Neutrophil (primary cell): ENCODE data around the gene ONECUT3.

Experiments
- H3K27ac ChIP-seq: fragments of 200-600 bp; sonication (generic); 2 replicates; pipeline ENCODE4 v1.5.1; 2016; ENCODE audit warnings: mild to moderate bottlenecking, moderate library complexity
- H3K27me3 ChIP-seq: fragments of 200-600 bp; sonication (generic); 2 replicates; pipeline ENCODE4 v1.6.0; 2016; ENCODE audit warnings: mild to moderate bottlenecking
- H3K36me3 ChIP-seq: fragments of 200-600 bp; sonication (generic); 2 replicates; pipeline ENCODE4 v1.5.1; 2017
- H3K4me1 ChIP-seq, 2 experiments: fragments of 200-600 bp in 1 of 2; sonication (generic) in 1 of 2; 1 replicate in 1 of 2; 2 replicates in 1 of 2; pipeline versions ENCODE4 v1.5.1 to v1.6.1; 2013 to 2016; ENCODE audit warnings: low read depth in 1 of 2, low read length in 1 of 2, mild to moderate bottlenecking in 1 of 2, moderate library complexity in 1 of 2; ENCODE audit not compliant: control insufficient read depth in 1 of 2, insufficient read depth in 1 of 2
- H3K4me3 ChIP-seq, 2 experiments: fragments of 200-600 bp in 1 of 2; sonication (generic) in 1 of 2; 1 replicate in 1 of 2; 2 replicates in 1 of 2; pipeline ENCODE4 v1.5.1; 2013 to 2016; ENCODE audit warnings: low read depth in 1 of 2, low read length in 1 of 2, mild to moderate bottlenecking in 1 of 2, moderate library complexity in 1 of 2
- H3K9me3 ChIP-seq: fragments of 200-600 bp; sonication (generic); 2 replicates; pipeline ENCODE4 v1.5.1; 2016
- TF ChIP-seq, protein P1 (sequence below): fragments of 200-600 bp; sonication (generic); IDR thresholded peaks from 2 replicates; pipeline ENCODE4 v1.5.1; 2016; ENCODE audit warnings: antibody characterized with exemption

The ONECUT3 gene

DNA sequence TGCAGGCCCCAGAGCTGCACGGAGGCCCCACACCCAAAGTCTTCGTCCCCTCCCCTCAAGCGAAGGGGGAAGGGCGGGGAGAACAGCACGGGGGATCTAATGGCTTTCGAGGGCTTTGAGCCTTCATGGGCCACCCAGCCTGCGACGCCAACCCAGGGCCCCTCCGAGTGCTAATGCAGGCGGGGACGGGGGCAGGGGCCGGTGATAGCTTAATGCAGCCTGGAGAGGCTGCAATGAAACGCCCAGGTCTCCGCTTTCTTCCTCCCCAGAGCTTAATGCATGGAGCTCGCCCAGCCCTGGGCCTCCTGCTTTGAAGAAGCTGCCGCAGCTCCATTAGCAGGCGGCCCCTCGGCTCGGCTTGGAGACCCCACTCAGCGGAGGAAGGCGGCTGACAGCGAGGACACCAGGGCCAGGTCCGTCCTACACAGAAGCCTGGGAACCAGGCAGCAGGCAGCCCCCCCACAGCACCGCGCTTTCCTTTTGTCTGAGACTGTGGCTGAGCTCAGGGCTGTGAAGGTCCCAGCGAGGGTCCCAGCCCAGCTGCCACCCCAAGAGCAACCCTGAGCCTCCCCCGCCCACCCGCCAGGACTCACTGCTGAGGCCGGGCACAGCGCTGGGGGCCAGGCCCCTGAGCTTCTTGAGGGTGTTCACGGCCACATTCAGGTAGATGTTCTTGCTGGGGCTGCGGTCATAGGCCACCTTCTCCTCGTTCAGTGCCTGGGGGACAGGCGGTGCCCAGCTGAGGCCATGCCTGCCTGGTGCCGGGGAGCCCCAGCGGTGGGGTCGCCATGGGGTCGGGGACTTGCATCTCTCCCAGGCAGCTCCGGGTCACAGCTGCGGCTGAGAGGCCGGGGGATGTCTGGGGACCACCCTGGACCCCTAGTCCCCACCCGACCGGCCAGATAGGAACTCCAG lies 66.3 kb downstream of the ONECUT3 start:
- no peak overlapping the region for H3K4me3 ChIP-seq
- no peaks in the 10 kb centered on the region for H3K9me3 ChIP-seq
- TF ChIP-seq, protein P1, sequence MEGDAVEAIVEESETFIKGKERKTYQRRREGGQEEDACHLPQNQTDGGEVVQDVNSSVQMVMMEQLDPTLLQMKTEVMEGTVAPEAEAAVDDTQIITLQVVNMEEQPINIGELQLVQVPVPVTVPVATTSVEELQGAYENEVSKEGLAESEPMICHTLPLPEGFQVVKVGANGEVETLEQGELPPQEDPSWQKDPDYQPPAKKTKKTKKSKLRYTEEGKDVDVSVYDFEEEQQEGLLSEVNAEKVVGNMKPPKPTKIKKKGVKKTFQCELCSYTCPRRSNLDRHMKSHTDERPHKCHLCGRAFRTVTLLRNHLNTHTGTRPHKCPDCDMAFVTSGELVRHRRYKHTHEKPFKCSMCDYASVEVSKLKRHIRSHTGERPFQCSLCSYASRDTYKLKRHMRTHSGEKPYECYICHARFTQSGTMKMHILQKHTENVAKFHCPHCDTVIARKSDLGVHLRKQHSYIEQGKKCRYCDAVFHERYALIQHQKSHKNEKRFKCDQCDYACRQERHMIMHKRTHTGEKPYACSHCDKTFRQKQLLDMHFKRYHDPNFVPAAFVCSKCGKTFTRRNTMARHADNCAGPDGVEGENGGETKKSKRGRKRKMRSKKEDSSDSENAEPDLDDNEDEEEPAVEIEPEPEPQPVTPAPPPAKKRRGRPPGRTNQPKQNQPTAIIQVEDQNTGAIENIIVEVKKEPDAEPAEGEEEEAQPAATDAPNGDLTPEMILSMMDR: no peak
- H3K27ac ChIP-seq: no peak overlapping the region
- peaks cover 99% of the 10 kb centered on the region for H3K36me3 ChIP-seq
- no peaks in the 10 kb centered on the region for H3K4me1 ChIP-seq
- H3K27me3 ChIP-seq: no peaks in the 10 kb centered on the region

DNA sequence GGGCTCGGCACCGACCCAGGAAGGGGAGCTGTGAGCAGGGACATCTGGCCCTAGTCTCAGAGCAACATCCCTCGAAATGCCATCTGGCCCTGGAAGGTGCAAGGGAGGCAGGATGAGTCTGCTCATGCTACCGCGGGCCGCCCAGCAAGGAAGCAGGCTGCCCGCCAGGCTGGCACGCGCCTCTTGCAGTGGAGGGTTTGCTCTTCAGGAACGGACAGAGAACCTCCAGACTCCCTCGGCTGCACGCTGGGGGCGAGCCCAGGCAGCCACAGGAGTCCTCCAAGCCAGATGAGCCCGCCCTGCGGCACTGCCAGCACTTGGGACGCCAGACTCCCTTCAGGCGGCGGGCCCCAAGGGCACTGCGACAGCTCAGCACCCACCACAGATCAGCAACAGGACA lies 68.9 kb downstream of the ONECUT3 start:
- TF ChIP-seq, protein P1: no peak
- no peaks in the 10 kb centered on the region for H3K9me3 ChIP-seq
- H3K4me1 ChIP-seq: no peaks in the 10 kb centered on the region
- no peak overlapping the region for H3K4me3 ChIP-seq
- H3K27ac ChIP-seq: no peak overlapping the region
- no peaks in the 10 kb centered on the region for H3K27me3 ChIP-seq
- H3K36me3 ChIP-seq: peaks cover 90% of the 10 kb centered on the region

DNA sequence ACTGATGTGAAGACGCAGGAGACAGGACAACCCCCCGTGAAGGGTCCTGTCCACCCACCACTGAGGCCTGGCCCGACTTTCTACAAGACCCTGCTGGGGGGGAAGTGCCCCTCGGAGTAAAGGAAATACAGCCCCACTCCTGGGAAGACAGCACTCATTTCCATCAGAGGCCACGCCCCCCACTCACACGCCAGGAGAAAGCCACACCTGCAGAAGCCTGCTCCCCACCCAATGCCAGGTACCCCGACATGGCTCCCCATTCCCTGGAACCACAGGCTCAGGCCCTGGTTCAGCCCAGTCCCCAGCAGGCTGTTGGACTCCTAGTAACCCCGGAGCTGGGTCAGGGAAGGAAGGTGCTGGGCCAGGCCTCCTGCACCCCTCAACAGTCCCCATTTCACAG lies 69.7 kb downstream of the ONECUT3 start:
- Histone ChIP-seq H3K27me3 (no peaks in the 10 kb centered on the region), H3K4me3 (no peak overlapping the region), H3K4me1 (no peaks in the 10 kb centered on the region), H3K9me3 (no peaks in the 10 kb centered on the region), H3K36me3 (peaks cover 90% of the 10 kb centered on the region), H3K27ac (no peak overlapping the region)
- TF ChIP-seq, protein P1: no peak

DNA sequence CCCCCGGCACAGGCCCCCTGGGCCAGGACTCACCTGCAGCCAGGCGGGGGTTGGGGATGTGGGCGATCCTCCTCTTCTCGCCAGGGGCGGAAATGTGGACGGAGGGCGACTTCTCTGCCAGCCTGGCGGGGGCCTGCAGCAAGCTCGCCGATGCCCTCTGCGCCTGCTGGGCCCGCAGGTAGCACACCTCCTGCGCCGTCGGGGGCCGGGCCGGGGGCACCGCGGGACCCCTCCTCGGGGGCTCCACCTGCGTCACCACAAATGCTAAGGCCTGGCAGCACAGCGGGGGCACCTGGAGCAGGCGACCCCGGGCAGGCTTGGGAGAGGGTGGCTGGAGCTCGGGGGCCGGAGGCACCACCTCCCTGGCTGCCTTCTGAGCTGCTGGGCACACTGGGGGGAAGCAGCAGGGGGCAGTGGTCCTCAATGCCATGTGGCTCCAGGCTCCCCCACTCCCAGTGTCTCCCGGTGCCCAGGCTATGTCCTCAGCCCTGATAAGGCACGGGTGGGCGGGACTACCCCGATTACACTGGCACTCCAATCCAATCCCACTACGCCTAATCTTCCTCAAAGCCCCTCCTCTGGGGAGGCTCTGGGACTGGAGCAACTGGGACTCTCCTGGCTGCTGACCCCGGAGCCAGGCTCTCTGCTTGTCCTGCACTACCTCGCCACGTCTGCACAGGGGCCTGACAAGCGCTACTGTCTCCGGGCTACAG lies 70.4 kb downstream of the ONECUT3 start:
- H3K4me1 ChIP-seq: no peaks in the 10 kb centered on the region
- H3K27me3 ChIP-seq: no peaks in the 10 kb centered on the region
- H3K9me3 ChIP-seq: no peaks in the 10 kb centered on the region
- TF ChIP-seq, protein P1: no peak
- no peak overlapping the region for H3K4me3 ChIP-seq
- H3K27ac ChIP-seq: no peak overlapping the region
- peaks cover 90% of the 10 kb centered on the region for H3K36me3 ChIP-seq

DNA sequence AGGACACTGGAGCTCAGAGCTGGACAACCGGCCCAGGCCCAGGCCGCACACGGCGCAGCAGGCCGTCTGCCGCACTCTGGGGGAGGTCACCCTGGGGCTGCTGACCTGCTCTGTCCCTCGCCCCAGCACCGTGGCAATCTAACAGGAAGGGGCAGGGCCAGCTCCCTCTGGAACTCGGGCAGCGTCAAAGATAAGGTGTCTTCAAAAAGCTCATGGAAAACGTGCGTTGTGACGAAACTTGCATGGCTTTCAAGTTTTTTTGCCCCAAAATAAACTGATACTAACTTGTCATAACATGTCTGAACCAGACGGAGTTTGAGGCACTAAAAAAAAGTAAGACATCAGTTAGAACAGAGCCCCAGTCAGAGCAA lies 70.9 kb downstream of the ONECUT3 start:
- H3K4me1 ChIP-seq: no peaks in the 10 kb centered on the region
- no peak overlapping the region for H3K4me3 ChIP-seq
- no peaks in the 10 kb centered on the region for H3K9me3 ChIP-seq
- no peak overlapping the region for H3K27ac ChIP-seq
- TF ChIP-seq, protein P1: no peak
- no peaks in the 10 kb centered on the region for H3K27me3 ChIP-seq
- H3K36me3 ChIP-seq: peaks cover 88% of the 10 kb centered on the region
